ENCODE results near the gene TBC1D22A.

TBC1D22A gene

DNA sequence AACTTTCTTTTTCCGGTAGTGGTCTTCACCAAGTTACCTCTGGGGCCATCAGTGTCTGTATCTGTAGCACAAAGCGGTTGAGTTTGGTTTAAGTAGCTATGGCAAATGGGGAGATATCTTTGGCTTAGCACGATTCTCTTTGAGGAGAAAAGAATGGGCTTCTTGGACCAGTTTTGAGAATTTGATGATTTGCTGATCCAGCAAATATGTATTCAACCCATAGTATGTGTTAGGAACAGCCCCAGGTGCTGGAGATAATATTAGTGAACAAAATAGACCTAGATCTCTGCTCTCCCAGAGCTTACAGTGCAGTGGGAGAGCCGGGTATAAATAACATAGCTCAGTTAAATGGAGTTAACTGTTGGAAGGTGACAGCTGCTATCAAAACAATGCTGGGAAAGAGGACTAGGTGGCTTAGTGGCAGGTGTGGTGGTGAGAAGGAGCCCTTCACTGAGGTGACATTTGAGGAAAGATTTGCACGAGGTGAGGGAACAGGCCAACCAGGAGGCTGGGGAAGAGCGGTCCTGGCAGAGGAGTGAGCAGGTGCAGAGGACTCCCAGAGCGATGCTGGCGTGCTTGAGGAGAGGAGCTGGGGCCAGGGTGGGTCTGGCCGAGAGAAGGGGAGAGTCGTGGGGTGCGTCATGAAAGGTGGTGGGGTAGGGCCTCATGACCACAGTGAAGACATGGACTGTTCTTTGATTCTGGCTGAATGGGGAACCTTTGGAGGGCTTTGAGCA, 5.0 kb downstream of the TBC1D22A start:
- TF ChIP-seq, protein P1, sequence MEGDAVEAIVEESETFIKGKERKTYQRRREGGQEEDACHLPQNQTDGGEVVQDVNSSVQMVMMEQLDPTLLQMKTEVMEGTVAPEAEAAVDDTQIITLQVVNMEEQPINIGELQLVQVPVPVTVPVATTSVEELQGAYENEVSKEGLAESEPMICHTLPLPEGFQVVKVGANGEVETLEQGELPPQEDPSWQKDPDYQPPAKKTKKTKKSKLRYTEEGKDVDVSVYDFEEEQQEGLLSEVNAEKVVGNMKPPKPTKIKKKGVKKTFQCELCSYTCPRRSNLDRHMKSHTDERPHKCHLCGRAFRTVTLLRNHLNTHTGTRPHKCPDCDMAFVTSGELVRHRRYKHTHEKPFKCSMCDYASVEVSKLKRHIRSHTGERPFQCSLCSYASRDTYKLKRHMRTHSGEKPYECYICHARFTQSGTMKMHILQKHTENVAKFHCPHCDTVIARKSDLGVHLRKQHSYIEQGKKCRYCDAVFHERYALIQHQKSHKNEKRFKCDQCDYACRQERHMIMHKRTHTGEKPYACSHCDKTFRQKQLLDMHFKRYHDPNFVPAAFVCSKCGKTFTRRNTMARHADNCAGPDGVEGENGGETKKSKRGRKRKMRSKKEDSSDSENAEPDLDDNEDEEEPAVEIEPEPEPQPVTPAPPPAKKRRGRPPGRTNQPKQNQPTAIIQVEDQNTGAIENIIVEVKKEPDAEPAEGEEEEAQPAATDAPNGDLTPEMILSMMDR (IDR thresholded peaks at IDR 0.05; ENCODE audit: low read depth, low read length): no peak
- H3K4me3 ChIP-seq (ENCODE audit: low read depth, low read length): no peak overlapping the region

DNA sequence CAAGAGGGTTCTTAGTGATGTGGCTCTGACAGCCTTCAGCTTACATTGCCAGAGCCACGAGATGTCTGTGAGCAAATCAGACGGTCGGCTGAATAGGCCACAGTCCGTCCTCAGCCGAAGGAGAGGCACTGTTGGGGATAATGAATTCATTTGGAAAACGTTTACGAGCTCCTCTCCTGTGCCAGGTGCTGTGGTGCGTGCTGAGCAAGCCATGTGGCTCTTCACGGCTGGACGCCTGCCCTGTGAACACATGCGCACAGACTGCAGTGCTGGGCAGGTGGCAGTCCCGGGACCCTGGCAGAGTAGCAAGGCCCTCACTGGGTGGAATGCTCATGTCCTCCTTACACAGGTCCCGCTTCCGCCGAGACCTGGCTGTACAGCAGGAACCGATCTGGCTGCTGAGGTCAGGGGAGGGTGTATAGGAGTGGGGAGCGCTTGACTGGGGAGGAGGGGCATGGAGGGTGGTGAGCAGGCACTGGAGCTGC, 6.8 kb downstream of the TBC1D22A start:
- TF ChIP-seq, protein P1 (IDR thresholded peaks at IDR 0.05; ENCODE audit: low read depth, low read length): no peak
- H3K4me3 ChIP-seq (ENCODE audit: low read depth, low read length): no peak overlapping the region

DNA sequence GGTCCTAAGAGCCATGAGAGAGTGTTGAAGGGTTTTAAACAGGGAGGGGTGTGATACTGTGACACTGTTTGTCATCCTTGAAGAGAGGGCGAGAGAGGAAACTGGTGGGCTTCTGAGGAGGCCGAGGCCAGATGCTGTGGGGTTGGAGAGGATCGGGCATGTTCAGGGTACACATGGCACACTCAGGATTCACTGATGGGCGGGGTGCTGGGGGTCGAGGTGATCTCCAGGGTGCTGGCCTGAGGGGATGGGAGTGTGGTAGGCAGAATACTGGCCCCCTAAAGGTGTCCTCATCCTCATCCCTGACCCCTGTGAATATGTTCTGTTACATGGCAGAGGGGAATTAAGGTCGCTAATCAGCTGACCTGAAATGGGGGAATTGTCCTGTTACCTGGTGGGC, 7.3 kb downstream of the TBC1D22A start:
- no peak overlapping the region for H3K4me3 ChIP-seq (ENCODE audit: low read depth, low read length)
- TF ChIP-seq, protein P1 (IDR thresholded peaks at IDR 0.05; ENCODE audit: low read depth, low read length): no peak

DNA sequence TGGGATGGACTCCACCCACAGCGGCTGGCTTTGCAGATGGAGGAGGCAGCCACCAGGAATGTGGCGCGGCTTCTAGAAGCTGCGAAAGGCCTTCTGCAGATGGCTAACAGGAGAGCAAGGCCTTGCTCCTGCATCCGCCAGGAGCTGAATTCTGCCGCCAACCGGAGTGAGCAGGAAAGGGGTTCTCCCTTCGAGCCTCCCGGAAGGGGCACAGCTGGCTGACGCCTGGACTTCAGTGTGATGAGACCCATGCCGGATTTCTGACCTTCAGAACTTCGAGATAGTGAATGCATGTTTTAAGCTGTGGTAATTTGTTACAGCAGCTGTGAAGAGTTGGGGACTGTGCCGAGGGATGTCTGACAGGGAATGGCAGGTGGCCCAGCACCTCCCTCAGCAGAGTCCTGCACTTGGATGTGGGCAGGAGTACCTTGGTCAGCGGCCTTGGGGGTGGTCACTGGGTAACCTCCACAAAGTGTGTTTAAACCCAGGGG, 7.7 kb downstream of the TBC1D22A start:
- H3K4me3 ChIP-seq (ENCODE audit: low read depth, low read length): no peak overlapping the region
- TF ChIP-seq, protein P1 (IDR thresholded peaks at IDR 0.05; ENCODE audit: low read depth, low read length): no peak

DNA sequence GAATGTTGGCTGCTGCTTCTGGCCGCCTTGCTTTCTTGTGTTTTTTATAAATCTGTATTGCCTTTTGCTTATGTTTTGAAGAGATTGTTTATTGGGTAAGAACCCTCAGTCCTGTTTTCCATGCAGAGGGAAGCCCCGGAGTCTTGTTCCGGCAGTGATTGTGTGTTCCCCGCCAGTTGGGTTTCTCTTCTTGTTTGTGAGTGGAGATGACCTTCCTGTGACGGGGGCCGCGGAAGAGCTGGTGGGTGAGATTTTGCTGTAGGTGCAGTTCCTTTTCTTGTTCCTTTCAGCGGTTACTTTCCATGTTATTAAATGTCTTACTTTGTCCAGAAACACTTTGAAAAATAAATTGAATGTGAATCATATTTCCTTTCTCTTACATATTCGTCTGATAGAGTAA, 8.3 kb downstream of the TBC1D22A start:
- TF ChIP-seq, protein P1 (IDR thresholded peaks at IDR 0.05; ENCODE audit: low read depth, low read length): no peak
- H3K4me3 ChIP-seq (ENCODE audit: low read depth, low read length): no peak overlapping the region

DNA sequence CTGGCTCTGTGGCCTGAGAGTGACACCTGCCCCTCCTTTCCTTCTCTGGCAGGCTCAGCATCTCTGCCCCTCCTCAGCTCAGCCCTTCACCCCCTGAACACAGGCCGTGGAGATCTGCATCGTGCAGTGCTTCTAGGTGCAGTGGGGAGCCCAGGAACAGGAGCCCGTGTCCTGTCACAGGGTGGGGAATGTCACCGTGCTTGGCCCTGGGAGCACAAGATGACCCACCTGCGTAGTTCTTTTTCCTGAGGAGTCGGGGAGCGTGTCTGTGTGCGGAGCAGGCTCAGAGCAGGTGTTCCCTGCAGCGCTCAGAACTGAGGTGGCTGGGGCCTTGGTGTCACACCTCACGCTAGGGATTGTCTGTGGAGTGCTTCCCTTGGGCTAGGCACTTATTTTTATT, 10.6 kb downstream of the TBC1D22A start:
- TF ChIP-seq, protein P1 (IDR thresholded peaks at IDR 0.05; ENCODE audit: low read depth, low read length): no peak
- no peak overlapping the region for H3K4me3 ChIP-seq (ENCODE audit: low read depth, low read length)

DNA sequence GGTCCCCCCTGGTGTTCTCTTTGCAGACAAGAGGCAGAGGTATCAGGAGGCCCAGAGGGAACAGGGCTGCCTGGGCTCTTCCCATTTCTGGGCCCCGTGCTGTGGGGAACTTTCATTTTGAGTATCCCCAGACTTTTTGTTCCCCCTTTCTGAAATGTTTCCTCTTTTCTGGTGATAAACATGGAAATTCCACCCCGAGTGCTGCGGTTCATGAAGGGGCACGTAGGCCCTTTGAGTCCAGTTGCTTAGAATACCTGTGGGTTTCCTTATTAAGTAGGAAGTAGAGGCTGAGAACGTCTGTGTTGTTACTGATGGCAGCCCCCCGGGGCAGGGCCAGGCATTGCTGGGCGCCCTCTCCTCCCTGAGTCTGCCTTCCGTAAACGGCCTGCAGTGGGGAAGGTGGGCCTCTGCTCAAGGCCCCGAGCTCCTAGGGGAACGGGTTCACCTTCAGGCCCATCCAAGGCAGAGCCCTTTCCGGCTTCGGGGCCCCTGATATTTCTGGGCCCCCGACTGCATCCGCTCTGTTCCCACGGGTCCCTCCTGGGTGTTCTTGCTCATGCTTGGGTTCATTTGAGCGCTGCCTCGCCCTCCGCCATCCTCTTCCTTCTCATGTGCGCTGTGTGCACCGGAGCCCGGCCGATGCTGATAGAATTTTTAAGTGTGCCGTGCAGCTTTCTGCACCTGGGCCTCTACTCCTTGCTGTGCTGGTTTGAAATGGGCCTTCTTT, 12.0 kb downstream of the TBC1D22A start:
- H3K4me3 ChIP-seq (ENCODE audit: low read depth, low read length): no peak overlapping the region

More for the DNA sequence above, 12.0 kb downstream of the TBC1D22A start:
- TF ChIP-seq, protein P1 (IDR thresholded peaks at IDR 0.05; ENCODE audit: low read depth, low read length): no peak

Measured in WI38 (cell line).